Kidney capillary endothelial cell (primary cell): ENCODE results near the gene ASPSCR1.

Experiments
- DNase-seq: peaks from one replicate; pipeline ENCODE4 v3.0.0-alpha.2; 2018; ENCODE audit warnings: low spot score

The ASPSCR1 gene

DNA sequence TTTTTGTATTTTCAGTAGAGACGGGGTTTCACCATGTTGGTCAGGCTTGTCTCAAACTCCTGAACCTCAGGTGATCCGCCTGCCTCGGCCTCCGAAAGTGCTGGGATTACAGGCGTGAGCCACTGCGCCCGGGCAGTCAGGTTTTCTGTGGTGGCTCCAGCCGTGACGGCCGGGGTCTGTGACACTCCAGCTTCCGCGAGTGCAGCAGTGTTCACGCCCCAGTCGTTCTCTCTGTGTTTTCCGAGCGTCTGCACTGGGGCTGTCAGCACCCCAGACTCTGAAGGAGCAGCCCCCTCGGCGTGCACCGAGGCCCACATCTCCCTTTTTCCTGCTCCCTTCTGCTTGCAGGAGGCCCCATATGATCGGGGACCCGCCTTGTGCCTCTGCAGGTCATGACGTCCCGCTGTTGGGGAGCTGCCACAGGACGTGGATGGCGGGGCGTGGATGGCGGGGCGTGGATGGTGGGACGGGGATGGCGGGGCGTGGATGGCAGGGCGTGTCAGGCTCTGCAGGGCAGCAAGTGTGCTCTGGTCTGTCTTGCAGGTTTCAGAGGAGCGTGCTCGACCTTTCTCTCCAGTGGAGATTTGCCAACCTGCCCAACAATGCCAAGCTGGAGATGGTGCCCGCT lies 5.7 kb downstream of the ASPSCR1 start:
- no peak for DNase-seq

DNA sequence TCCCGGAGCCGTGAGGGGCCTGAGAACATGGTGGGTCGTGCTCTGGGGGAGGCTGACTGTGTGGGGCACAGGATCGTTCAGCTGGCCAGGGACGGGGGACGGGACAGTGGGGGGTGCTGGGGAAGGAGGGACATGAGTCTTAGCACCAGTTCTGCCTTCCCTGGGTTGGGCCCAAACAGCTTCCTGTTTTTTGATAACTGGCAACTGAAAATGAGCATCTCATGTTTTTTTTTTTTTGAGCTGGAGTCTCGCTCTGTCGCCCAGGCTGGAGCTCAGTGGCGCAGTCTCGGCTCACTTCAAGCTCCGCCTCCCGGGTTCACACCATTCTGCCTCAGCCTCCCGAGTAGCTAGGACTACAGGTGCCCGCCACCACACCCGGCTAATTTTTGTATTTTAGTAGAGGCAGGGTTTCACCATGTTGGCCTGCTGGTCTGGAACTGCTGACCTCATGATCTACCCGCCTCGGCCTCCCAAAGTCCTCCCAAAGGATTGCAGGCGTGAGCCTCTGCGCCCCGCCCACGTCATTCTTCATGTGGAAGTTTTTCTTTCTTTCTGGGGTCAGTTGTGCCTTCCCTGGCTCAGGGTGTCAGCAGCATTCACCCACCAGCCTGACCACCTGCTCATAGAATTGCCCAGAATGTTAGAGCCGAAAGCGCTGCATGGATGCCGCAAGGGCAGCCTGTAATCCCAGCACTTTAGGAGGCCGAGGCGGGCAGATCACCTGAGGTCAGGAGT lies 6.4 kb downstream of the ASPSCR1 start:
- no peak for DNase-seq

DNA sequence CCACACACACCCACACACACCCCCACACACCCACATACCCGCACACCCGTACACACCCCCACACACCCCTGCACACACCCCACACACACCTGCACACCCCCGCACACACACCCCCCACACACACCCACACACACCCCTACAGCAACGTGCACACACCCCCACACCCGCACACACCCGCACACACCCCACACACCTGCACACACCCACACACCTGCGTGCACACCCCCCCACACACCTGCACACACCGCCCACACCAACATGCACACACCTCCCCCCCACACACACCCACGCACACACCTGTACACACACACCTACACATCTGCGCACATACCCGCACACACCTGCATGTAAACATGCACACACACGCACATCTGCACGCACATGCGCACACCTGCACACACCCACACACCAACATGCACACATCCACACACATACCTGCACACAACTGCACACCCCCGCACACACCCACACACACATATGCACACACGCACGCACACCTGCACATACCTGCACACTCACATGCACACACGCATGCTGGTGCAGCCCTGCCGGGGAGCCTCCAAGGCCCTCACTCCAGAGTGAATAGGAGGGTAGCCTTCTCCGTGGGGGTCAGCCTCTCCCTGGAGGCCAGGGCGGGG lies 7.5 kb downstream of the ASPSCR1 start:
- DNase-seq = no peak

GRCh38 chr17:81986606-81987005 lies 9.2 kb downstream of the ASPSCR1 start:
- no peak for DNase-seq

GRCh38 chr17:81987161-81987770 lies 9.8 kb downstream of the ASPSCR1 start:
- no peak for DNase-seq

DNA sequence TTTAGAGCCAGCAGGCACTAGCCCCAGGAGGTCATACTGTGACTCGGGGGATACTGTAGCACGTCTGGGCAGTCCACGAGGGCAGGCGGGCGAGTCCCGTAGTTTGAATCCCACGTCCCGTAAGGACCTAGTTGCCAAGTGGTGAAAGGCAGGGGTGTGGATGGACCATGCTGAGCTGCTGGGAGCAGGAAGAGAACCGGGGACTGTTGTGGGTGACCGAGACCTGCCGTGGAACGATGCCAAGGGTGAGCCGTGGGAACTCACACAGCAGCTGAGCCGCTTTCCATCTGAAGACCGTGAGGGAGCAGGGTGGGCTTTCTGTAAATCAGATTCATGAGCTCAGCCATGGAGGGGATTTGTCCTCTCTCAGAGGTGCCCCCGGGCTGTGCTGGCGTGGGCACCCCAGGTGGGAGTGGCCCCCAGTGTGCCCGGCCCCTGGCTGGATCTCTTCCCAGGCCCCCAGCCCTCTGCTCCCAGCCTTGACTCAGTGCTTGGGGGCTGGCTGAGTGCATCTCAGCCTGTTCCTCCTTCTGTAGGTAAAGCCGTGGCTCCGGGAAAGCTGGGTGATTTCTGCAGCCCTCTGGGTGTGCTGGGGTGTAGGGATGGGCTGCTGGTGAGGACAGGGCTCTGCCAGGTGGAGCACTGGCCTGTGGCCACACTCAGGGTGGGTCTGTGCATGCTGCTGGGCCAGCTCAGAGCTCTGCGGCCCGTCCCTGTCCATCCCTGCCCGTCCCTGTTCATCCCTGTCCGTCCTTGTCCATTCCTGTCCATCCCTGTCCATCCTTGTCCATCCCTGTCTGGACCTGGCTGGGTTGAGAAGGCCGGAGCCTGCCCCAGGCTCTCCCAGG lies 13.6 kb downstream of the ASPSCR1 start:
- no peak for DNase-seq

DNA sequence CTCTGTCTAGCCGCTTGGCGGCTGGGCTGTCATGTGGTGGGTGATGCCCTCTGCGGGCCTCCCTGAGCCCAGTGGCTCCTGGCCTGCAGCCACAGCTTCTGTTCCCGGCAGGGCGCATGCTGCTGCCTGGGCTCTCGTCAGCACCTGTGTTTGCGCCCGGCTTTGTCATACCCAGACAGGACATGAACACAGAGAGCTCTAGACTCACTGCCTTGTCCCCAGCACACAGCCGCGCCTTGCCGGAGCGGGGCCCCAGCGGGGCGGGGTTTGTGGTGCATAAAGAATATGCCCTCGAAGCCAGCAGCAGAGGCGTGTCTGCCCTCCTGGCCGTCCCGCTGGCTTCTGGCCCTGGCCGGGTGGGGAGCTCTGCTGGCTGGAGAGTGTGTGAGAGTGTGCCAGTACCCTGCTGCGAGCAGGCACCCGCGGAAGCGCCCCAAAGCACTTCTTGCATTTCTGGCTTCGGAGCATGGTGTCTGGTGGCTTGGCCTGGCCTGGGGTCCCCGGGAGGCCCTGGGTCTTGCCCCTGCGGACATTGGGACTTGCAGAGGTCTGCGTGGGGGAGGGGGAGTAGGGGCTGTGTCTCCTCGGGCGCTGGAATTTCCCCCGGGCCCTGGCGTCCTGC lies 14.4 kb downstream of the ASPSCR1 start:
- DNase-seq = no peak

GRCh38 chr17:81992306-81993102 lies 15.1 kb downstream of the ASPSCR1 start:
- DNase-seq = no peak

GRCh38 chr17:81993729-81994592 lies 16.5 kb downstream of the ASPSCR1 start:
- no peak for DNase-seq

- no peak for DNase-seq
These were observed 17.4 kb downstream of the ASPSCR1 start for GRCh38 chr17:81994593-81995462.

GRCh38 chr17:81995463-81996231 lies 18.2 kb downstream of the ASPSCR1 start:
- DNase-seq = no peak

GRCh38 chr17:81996232-81996756 lies 18.9 kb downstream of the ASPSCR1 start:
- no peak for DNase-seq

DNA sequence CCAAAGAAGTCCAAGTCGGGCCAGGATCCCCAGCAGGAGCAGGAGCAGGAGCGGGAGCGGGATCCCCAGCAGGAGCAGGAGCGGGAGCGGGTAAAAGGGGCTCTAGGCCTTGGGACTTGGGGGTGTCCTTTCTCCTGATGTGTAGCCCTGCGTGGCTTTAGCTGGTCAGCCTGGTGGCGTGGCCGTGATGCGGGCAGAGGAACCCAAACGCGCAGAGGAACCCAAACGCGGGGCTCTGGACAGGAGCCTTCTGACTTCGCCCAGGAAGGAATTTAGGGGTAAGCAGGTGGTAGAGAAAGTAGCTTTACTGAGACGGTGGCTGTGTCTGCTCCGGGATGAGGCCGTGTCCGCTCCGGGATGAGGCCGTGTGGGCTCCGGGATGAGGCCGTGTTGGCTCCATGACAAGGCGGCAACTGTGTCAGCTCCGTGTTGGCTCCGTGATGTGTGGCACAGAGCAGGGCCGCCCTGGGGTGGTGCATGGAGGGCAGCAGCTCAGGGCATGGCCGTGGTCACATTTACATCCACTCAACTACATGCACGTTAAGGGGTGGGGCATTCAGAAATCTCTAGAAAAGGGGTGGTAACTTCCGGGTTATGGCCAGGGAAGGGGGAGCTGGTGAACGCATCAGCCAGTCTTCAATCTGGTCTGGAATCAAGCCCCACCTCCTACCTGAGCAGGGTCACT lies 19.5 kb downstream of the ASPSCR1 start:
- DNase-seq = no peak

DNA sequence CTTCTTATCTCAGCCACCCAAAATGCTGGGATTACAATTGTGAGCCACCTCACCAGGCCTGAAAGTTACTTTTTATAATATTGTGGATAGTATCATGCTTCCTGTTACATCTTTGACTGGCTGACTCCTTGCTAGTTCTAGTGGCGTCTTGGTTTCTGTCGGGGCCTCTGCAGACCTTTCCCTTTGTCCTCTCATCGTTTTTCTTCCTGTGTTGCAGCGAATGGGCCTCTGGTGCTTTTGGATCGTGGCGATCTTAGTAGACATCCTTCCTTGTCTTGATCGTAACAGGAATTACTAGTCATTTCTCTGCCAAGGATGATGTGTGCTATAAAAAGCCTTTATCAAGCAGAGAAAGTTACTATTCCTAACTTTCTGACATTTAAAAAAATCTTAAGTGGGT lies 20.8 kb downstream of the ASPSCR1 start:
- peak; percentile 82 for DNase-seq

- no peak for DNase-seq
These were observed 21.4 kb downstream of the ASPSCR1 start for GRCh38 chr17:81998691-81999438.

GRCh38 chr17:81999587-81999975 lies 22.2 kb downstream of the ASPSCR1 start:
- no peak for DNase-seq
